Measurements from ENCODE around the gene ATP11A.
"Not testable (repeated sequence)": the region's sequence is repeated elsewhere in the genome, so short reads cannot be mapped to it uniquely, and the experiment has no call there.

Gene ATP11A

DNA sequence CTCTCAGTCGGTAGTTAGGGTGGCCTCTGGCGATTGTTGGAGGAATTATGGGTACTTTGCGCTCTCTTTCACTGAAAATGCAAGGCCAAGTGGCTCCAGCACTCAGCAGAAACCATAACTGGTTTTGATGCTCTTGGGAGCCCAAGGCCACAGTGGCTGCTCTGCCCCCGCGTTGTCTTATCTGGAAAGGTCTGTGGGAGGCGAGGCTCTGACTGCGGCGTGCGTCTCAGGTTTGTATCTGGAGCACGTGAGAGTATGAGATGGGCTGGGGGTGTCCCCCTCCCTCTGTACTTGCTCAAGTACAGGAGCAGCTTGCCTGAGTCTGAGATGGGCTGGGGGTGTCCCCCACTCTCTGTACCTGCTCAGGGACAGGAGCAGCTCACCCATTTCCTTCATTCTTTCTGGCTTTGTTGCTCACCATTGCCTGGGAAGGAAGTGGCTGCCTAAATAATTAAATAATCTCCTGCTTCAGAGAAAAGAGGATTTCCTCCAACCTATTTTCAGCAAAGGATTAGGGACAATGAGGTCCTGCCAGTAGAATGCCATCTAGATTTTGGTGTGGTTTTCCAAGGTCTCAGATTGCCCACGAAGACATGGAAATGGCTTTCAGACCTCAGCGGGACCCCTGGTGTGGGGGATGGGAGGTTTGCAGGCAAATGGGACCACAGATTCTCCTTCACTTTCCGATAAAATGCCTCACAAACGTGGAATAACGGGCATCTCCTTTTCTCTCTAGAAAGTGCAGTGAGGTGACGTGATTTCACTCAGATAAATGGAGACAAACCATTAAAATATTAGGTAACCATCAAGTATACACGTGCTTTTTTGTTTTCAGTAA lies 14.7 kb downstream of the ATP11A start:
- DNase-seq = peak; percentile 50
- in situ Hi-C loops (cut with MboI; ENCODE audit: low pct_unique_long_range_greater_than_20kb, low sequenced_read_pairs) = no loop called here

DNA sequence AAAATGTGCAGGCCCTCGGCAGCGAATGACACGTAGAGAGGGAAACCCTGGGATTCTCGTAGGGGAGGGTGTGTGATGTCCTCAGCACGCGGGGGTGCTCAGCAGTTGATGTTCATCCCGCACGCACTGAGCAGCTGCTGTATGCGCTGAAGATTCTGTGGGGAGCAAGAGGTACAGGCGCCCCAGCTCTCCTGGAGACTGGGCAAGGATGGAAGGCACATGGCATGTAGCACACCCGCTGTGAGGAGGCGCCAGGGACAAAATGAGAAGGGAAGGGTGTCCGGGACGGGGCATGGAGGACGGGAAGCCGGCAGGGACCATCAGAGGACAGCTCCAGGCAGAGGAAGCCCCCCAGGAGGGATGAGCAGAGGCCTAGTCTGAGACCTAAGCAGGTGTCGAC lies 15.4 kb downstream of the ATP11A start:
- in situ Hi-C loops (cut with MboI; ENCODE audit: low pct_unique_long_range_greater_than_20kb, low sequenced_read_pairs) = no loop called here
- no peak for DNase-seq

DNA sequence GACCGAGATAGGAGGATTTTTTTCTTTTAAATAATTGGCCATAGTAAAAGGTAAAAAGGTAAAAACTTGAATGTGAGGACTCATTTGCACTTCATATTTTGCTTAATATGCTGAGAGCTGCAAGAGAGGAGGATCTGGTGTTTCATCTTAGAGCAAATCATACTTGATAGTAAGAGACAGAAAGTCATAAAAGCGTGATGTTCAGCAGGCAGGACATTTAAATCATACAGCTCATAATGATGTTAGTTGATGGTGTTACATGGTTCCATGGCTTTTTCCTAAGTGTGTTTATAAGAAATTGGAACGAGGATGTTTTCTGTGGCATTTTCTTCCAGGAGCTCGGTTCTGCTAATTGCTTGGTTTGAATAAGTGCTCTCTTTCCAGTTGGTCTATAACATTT lies 16.3 kb downstream of the ATP11A start:
- in situ Hi-C loops (cut with MboI; ENCODE audit: low pct_unique_long_range_greater_than_20kb, low sequenced_read_pairs) = no loop called here
- DNase-seq = no peak

DNA sequence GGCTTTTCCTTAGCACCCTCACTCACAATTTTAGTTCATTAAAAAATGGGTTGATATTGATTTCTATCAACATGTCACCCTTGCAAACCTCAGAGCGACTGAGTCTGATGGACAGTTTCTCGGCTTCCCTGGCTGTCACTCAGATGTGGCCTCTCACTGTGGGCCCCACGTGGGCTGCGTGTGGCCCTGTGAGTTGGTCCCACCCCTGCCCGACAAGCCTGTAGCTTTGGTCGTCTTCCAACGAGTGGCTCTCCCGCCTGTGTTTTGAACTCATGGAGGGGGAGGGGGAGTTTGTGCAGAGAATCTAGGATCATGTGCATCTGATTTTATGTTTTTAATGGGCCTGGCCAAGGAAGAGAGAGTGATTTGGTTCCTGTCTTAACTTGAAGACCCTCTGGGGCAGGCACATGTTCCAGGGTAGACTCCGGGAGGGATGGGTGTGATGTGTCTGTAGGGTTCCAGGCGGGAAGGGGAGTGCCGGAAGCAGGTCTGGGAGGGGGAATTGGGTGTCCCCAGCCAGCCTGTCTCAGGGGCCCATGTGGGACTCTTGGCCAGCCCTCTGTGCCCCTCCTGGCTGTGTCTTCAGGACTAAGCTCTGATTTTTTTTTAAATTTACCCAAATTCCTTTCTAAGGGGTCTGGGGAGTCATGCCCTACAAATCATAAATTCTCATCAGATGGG lies 18.9 kb downstream of the ATP11A start:
- no peak for DNase-seq
- in situ Hi-C loops (cut with MboI; ENCODE audit: low pct_unique_long_range_greater_than_20kb, low sequenced_read_pairs) = no loop called here

DNA sequence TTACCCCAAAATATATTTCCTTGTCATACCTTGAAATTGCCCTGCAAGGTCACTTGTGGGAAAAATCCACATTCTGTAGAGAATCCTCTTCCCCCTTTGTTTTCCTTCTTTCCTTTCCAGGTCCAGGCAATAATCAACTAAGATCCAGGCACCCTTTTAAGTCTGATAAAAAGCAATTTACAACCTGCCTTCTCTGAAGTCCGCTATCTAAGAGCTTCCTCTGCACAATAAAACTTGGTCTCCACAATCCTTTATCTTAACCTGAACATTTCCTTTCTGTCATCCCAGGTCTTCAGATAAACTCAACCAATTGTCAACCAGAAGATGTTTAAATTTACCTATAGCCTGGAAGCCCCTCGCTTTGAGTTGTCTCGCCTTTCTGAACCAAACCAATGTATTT lies 19.5 kb downstream of the ATP11A start:
- in situ Hi-C loops (cut with MboI; ENCODE audit: low pct_unique_long_range_greater_than_20kb, low sequenced_read_pairs); DNase-seq: not testable (repeated sequence)

DNA sequence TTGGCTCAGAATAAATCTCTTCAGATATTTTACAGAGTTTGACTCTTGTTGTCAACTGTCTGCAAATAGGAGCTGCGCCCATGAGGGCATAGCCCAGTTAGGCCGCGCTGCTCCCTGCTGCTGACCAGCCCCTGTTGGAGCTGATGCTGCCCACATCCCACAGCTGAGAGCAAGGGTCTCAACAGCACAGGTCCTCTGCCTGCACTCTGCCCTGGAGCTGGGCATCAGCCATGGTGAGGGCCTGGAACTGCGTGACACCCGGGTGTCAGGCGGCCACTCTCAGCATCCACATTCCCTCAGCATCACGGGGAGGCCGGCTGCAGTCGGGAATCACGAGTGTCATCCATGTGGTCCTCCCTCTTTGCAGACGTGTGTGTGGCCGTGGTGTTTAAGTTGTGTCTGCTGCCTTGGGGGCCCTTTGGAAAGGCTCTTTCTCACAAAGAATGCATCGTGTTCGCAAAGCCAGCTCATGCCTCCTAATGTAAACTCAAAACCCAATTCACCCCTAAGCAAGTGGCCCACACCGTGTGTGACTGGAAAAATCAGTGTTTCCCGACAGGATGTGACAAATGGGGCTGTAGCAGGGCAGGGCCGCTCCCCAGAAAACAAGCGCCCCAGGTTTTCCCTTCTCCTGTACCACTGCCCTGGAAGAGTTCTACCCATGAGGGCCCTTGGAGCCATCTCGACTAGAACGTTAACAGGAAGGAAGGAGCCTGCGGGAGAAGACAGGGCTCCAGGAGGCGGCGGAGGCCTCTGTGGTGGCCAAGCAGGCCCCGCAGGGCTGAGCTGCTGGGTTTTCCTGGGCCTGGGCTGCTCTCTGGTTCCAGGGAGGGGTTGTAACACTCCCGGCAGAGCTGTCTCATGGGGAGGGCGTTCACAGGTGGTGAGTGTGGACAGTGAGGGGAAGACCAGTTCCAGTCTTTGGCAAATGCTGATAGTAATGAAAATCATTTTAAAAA lies 20.3 kb downstream of the ATP11A start:
- no peak for DNase-seq

DNA sequence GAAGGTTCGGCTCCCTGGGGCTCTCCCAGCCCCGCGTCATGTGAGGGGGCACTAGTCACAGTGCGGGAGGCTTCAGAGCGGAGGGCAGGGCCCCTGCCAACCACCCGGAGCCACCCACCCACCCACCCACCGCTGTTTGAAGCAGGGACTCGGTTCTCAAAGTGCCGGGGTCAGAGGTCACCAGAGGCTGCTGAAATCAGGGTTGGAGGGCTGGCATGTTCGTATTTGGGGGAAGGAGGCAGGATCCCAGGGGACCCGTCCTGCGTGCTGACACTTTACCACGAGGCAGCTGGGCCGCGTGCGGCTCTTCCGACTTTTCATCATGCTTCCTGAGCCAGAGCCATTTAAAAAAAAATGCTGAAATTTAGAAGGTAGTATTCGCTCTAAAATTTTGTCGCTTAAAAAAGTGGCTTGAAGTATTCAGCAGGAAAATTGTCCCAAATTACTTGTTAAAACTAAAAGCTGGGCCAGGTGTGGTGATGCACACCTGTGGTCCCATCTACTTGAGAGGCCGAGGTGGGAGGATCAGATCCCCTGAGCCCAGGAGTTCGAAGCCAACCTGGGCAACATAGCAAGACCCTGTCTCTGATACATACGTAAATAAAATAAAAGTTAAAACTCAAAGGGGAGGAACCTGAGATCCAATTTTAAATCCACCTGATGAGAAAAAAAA lies 21.2 kb downstream of the ATP11A start:
- no peak for DNase-seq
- in situ Hi-C loops (cut with MboI; ENCODE audit: low pct_unique_long_range_greater_than_20kb, low sequenced_read_pairs) = no loop called here

More for the DNA sequence above, 20.3 kb downstream of the ATP11A start:
- in situ Hi-C loops (cut with MboI; ENCODE audit: low pct_unique_long_range_greater_than_20kb, low sequenced_read_pairs) = no loop called here

DNA sequence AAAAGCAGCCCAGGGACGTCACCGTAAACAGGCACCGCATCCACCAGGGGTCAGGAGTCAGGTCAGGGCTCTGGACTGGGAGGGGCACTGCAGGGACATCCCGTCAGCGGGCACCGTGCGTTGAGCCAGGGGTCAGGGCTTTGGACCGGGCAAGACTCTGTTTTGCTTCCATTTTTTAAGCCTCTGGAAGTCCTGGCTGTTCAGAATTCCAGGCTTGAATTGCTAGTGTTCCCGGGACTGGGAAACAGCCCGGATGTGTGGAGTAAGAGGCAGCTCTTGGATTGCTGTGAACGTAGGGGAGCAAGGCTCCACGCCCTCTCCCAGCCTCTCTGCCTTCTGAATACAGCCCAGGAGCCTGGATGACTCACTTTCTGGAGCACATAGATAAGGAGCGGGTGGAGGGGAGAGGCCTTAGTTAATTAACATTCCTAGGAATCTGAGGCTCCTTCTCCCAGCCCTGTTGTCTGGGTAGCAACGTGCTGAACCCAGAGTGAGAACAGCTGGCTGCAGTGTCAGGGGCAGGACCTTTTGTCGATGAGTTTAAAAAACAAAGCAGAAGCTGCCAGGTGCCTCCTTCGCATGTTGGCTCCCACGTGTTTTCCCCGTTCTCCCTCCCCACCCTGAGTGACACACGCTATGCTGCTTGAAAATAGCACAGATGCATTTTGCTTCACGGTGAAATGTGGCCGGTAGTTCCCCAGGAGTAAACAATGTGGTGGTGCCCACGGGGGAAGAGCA lies 21.9 kb downstream of the ATP11A start:
- peak; percentile 68 for DNase-seq
- in situ Hi-C loops (cut with MboI; ENCODE audit: low pct_unique_long_range_greater_than_20kb, low sequenced_read_pairs) = no loop called here

DNA sequence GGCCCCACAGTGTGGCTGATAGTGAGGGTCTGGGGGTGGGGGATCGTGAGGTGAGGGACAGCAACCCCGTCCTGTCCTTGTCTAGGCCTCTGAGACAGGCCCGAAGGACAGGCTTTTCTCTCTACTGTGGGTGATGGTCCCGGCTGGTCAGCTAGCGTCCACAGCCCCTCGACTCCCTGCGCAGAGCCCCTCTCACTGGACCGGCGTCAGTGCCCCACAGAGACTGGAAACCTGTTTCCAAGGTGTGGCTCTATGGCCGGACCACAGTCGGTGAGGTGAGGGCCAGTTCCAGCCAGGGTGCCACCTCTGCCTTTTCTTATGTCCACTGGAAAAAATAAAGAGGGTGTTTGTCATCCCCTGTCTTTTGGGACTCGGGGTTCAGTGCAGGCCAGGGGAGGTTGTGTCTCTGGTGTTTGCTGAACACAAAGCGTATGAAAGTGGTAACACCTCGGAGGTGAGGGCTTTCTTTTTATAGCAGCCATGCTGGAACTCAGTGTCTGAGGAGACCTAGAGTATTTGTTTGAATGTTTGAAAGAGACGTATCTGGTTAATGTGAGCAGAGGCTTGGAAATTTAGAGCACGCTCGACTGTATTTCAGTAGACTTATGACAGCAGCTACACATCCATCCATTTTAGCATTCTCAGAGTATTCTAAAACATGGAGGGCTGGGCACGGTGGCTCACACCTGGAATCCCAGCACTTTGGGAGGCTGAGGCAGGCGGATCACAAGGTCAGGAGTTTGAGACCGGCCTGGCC lies 22.8 kb downstream of the ATP11A start:
- in situ Hi-C loops (cut with MboI; ENCODE audit: low pct_unique_long_range_greater_than_20kb, low sequenced_read_pairs) = no loop called here

DNA sequence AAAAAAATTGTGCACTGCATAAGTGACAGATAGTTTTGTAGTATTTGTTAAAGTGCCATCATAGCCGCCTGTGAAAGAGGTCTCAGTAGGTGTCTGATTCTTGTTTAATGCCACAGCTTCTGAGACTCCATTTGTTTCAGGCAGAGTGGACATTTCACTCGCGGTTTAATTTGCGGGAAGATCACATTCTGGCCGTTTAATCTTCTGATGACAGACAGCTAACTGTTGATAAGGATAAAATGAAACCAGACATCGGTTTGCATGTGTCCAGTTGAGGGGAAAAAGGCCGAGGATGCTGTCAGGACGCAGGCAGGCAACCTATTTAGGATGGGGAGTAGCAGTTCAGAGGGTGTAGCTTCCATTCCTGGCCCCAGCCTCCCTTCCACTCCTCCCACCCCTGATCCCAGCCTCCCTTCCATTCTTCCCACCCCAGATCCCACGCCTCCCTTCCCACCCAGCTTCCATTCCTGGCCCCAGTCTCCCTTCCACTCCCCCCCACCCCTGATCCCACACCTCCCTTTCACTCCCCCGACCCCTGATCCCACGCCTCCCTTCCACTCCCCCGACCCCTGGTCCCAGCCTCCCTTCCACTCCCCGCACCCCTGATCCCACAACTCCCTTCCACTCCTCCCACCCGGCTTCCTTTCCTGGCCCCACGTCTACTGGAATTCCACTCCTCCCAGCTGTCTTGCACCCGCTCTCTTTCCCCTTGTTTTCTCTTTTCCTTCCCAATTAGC lies 23.8 kb downstream of the ATP11A start:
- DNase-seq = no peak
- in situ Hi-C loops (cut with MboI; ENCODE audit: low pct_unique_long_range_greater_than_20kb, low sequenced_read_pairs) = no loop called here

More for the DNA sequence above, 22.8 kb downstream of the ATP11A start:
- DNase-seq = no peak

DNA sequence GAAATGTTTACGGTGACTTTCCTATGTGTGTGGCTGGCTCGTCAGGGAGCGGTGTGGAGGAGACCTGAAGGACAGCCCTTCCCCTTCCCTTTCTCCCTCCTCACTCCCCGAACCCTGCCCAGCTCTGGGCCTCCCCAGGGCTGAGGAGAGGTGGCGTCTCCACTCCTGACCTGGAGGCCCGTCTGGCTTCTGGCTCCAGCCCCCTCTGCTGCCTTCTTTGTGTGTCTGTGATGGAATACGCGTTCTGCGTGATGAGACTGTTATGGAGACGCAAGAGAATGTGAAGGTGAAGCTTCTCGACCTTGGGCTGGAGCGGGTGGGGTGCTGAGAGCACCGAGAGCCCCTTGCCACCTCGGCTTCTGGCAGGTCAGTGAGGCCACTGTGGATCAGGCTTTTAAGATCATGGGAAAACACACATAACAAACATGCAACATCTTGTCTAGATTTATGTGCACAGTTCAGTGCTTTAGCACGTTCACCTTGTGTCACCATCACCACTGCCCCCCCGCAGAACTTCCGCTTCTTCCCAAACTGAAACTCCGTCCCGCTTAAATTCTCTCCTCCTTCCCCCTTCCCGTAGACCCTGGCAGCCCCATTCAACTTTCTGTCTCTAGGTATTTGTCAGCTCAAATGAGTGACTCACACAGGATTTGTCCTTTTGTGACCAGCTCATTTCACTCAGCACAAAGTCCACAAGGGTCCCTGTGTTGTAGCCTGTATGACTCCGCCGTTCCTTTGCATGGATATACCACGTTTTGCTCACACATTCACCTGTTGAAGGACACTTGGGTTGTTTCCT lies 24.7 kb downstream of the ATP11A start:
- no peak for DNase-seq
- in situ Hi-C loops (cut with MboI; ENCODE audit: low pct_unique_long_range_greater_than_20kb, low sequenced_read_pairs) = no loop called here

DNA sequence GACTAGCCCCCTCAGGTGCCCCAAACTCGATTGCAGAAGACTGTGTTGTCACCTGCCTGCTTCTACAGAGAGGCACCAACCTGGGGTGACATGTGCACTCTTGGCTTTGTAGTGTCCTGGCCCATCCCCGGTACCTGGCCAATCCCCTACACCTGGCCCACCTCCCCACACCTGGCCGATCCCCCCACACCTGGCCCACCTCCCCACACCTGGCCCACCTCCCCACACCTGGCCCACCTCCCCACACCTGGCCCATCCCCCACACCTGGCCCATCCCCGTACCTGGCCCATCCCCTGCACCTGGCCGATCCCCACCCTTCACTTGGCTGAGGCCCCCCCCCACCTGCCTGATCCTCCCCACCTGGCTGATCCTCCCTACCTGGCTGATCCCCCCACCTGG lies 25.4 kb downstream of the ATP11A start:
- in situ Hi-C loops (cut with MboI; ENCODE audit: low pct_unique_long_range_greater_than_20kb, low sequenced_read_pairs) = no loop called here
- no peak for DNase-seq

DNA sequence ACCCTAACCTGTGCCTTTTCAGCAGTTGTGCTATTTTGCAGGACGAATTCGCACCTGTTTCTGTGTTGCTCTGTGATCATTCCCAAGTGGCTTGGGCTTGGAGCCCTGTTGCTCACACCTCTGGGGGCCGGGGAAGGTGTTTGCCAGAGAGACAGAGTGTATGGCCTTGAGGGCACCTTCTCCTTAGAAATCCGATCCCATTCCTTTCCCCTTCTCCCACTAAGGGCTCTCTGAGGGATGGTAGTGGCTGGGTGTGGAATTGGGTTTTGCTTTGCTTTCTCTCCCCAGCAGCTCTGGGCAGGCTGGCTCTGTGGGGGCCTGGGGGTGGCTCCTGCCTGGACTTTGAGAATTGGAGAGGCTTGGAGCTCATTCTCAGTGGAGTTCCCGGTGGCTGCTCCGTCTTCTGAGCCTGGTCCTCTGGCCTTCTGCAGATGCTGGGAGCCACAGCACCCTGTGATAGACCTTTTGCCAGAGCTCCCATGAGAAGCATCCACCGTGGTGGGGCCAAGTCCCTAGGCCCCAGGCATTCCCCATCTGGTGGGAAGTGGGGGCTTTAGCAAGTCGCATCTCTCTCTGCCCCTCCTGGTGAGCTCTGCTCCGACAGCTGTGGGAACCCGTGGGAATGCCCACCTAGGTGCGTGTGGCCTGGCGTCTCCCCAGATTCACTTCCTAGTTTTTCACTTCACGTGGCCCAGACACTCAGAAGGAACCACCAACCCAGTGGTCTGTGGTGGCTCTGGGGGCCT lies 26.1 kb downstream of the ATP11A start:
- no peak for DNase-seq

DNA sequence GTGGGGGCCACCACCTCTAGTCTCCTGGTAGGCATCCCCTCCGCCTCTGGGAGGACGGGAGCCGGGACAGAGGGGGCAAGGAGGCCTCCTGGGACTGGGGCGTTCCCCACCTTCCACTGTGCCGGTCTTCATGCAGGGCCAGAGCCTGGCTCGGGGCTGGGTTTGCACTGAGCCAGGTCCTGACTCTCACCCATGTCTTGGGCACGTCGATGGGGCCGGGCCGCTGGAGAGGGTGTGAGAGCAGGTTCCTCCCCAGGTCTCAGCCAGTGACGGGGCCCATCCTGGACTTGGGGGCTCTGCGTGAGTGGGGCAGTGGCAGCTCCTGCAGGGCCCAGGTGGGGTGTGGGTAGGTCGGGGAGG lies 26.6 kb downstream of the ATP11A start:
- in situ Hi-C loops (cut with MboI; ENCODE audit: low pct_unique_long_range_greater_than_20kb, low sequenced_read_pairs) = no loop called here
- no peak for DNase-seq

More for the DNA sequence above, 26.1 kb downstream of the ATP11A start:
- in situ Hi-C loops (cut with MboI; ENCODE audit: low pct_unique_long_range_greater_than_20kb, low sequenced_read_pairs) = no loop called here

DNA sequence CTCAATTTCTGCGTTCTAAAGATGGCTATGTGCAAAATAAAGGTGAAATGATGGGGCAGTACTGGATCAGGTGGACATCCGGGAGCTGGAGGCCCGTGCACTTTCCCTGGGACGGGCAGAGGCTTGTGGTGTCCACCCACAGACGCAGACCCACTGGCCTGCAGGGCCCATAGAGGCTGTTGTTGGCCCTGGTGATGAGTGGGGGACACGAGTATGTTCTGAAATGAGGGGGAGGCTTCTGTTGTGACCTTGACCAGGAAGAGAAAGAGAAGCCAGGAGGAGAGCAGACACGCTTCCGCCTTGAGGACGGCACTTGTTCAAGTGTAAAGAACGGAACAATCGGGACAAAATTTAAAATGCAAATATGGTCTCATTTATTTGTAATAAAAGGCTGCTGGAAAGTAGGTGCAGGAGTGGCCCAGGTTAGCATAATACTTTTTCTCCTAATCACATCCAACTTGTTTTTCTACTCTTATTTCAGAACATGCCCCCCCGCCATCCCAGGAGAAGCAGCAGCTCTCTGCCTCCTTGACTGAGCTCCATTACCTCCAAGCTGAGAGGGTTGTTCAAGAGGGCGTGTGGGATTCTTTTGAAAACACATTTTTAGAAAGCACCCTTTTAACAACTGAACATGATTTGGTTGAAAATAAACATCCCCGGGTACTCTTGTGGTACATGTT lies 27.1 kb downstream of the ATP11A start:
- in situ Hi-C loops (cut with MboI; ENCODE audit: low pct_unique_long_range_greater_than_20kb, low sequenced_read_pairs) = no loop called here

More for the DNA sequence above, 27.1 kb downstream of the ATP11A start:
- no peak for DNase-seq

Measured in KBM-7 (cell line).